ENCODE data around the gene KRT80. TPM values are rescaled to one million over a fixed set of nuclear protein-coding genes. Genes with fewer than 3 reads are reported as not detected.
"Not testable (repeated sequence)": the region's sequence is repeated elsewhere in the genome, so short reads cannot be mapped to it uniquely, and the experiment has no call there.

The KRT80 gene
- total RNA-seq = 0.13 and 0.39 TPM in 2 replicates

DNA sequence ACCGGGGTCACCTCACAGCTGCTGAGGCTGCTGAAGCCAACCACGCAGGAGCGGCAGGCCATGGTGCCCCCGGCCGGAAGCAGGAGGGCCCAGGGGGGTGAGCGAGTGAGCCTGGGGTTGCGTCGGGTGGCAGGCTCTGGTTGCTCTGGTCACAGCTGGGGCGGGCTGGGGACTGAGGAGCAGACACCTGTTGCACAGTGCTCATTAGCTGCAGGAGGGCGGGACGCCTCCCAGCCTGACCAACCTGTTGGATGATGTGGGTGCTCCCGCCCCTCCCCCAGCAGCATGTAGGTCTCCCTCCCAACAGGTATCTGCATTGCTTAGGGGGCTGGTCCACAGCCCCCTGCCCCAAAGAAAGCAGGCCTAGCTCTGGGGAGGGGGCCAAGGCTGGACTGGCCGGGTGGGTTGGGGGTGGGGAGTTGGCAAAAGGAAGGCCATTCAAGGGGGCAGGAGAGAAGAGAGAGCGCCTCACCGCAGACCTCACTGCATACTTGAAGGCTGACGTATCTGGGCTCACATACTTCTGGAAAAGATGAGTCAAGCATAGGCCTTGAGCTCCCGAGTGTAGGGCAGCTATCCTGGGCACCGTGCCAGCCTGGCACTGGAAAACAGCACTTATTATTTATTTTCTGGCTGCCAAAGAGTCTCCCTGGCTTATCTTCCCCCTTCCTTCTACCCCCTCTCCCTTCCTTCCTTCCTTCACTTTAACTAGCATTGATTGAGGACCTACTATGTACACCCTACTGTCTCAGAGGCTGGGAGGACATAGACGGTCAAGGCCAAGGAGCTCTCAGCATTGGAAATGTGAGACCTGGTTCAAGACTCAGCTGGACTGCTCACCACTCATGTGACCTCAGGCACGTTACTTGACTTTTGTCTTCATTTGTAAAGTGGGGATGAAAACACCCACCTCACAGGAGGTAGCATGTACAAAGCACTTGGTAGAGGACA, at the start of gene KRT80:
Gene KRT80, minus strand, starts transcription at position 174 of the 951 bp plus-strand sequence. Its CDS starts 112 bp downstream, at position 62.
- DNase-seq (ENCODE audit: low read depth in 2 of 2) = peak; percentile 83 to 98

DNA sequence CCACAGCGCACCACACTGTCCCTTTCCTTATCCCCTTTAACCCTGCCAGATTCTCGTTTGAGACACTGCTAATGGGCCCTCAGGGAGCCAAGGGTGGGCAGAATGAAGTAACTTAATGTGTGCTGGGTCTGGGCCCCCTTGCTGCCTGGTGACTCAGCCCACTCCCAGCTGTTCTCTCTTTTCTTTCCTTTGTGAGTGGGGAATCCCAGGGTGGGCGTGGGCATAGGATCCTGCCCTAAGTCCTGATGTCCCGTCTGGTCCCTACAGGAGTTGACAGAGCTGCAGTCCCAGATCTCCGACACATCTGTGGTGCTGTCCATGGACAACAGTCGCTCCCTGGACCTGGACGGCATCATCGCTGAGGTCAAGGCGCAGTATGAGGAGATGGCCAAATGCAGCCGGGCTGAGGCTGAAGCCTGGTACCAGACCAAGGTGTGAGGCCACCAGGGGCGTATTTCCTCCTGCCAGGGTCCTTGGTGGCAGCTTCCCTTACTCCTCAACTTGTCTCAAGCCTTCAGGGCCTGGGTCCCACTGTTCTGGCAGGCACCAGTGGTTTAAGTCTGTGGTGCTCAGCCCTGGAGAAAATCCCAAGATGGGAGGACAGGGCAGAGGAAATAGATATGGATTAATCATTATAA, 49.5 kb upstream of the KRT80 start:
- peak in 1 of 2 donors; percentile 28 for DNase-seq (ENCODE audit: low read depth in 2 of 2)

- DNase-seq (ENCODE audit: low read depth in 2 of 2) = not testable (repeated sequence)
These were observed 48.4 kb upstream of the KRT80 start for GRCh38 chr12:52240247-52240646.

DNA sequence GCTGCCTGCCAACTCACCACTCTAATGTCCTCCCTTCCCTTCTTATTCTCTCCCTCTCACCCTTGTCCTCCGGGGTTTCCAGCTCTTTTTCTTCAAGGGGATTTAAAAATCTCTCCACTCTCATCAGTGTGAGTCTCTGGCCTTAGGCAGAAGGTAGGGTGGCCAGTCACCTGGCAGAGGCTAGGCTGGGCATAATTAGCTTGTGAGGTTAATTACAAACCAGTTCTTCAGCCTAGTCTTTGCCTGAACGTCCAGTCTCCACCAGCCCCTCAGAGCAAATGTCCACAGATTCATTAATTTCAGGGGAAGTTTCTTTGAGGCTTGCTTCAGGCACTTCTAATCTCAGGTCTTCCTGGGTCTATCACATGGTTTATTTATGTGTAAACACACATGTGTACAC, 48.0 kb upstream of the KRT80 start:
- DNase-seq (ENCODE audit: low read depth in 2 of 2) = no peak

DNA sequence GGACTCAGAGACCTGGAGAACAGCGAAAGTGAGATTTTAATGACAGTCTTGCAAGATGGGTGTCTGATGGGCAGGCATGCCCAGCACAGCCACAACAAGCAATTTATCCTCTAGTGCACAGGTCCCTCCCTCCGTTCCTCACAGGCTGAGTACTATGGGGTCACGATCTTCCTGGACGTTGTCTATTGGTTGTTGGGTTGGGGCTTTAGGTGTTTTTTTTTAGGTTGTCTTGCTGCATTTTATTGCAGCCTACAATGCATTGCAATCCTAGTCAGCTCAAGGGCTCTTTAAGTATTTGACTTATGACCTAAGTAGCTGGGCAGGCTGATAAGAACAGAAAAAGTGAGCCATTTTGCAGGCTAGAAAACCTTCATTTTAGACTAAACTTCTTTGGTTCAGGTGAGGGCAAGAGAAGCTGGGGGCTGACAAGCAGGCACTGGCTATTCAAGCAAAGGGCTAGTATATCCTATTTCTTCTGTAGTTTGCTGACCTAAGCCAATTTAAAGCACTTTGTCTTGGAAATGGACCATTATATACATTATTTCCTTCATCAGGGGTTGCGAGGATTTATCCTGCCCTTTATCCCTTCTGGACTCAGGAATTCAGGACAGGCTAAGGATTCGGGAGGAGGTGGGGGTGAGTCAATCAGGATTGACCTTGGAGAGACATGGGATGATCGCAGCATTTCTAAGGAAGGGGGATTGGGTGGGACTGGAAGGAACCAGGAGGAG, 47.3 kb upstream of the KRT80 start:
- no peak for DNase-seq (ENCODE audit: low read depth in 2 of 2)

DNA sequence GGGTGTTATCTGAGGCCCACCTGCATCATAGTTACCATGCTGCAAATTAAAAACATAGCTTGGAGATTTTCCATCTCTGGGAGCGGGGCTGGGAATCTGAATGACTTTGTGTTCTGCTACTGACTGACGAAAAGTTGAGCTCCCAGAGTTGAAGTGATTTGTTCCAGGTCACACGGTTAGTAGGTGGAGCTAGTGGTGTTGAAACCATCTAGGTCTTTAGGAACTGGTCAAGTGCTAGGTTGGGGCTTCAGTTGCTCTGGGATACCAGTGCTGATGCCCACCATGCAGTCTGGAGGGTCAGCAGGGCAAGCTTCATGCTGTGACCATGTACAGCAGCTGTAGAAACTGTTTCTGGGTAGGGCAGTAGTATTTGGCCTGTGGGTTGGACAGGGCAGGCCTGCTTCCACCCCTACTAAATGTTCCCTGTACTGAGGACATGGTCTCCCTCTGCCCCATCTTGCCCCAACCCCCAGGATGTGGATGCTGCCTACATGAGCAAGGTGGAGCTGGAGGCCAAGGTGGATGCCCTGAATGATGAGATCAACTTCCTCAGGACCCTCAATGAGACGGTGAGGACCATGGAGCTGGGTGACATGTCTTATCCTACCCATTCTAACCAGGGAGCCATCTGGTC, 46.5 kb upstream of the KRT80 start:
- no peak for DNase-seq (ENCODE audit: low read depth in 2 of 2)

DNA sequence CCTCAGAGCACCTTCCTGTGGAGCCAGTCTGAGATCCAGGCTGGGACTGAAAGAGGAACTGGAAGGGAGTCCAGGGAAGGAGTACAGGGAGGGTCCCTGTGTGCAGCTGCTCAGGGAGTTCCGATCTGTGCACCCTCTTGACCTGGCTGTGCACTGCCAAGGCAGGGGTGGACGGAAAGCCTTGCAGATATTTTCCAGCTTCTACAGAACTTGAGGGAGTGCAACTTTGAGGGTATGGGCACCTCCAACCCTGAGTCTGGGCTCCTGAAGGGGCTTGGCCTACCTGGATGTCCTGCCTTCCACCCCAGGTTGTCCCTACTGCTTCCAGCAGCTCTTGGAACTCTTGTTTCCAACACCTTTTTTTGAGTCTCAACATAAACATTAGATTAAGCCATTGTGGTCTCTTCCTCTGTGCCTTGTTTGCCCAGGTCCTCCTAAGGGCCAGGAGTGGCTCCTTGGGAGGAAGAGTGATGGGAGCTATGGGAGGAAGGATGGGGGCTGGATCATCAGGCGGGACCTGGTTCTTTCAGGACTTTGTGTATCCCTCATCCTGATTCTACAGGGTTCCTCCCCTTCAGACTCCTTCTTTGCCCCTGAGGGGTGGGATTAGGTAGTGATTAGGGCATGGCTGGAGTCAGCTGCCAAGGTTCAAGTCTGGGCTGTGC, 44.7 kb upstream of the KRT80 start:
- no peak for DNase-seq (ENCODE audit: low read depth in 2 of 2)

DNA sequence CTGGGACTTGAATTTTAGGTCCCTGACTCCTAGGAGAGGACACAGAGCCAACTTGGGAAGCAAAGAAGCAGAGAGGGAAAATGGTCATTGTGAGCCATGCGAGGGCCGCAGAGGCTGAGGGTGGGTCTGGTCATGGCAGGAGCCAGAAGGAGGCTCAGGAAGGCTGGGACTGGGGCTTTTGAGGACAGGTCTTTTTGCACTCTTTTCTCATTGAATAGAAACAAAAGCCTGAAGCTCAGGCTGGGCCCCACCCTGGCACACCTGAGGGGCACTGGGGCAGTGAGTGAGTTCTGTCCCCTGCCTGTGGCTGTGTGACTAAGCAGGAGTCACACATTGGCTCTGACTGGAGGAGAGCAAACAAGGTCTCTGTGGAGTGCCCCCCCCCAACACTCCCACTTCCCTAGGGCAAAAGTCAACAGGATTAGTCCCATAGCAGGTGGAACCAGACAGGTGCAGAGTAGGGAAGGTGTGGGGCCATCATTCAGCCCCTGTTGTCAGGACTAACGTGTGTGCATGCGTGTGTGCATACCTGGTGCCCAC, 44.1 kb upstream of the KRT80 start:
- no peak for DNase-seq (ENCODE audit: low read depth in 2 of 2)

- DNase-seq (ENCODE audit: low read depth in 2 of 2) = no peak
These were observed 43.4 kb upstream of the KRT80 start for GRCh38 chr12:52235001-52235764.

DNA sequence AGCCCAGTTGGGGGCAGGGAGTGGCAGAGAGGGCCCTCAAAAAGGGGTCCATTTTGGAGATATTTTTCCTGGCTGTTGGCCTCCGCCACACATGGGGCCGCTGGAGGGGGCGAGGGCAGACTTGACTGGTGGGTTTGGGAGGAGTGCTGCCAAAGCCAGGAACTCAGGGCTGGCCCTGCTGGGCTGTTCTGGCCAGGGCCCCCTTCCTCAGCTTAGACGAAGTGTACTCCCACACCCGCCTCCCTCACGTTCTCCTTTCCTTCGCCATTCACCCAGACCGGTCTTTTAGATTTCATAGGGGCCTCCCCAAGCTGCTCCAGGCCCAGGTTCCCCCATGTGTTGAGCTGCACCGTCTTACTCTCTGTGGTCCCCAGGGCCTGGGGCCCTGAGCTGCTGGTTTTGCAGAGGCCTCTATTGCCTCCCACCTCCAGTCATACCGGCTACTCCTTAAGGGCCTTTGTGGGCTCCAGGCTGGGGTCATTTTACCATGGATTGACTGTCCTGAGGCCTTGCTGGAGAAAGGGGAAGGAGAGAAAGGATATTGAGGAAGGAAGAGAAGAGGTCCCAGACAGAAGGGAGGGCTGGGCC, 42.5 kb upstream of the KRT80 start:
- no peak for DNase-seq (ENCODE audit: low read depth in 2 of 2)

DNA sequence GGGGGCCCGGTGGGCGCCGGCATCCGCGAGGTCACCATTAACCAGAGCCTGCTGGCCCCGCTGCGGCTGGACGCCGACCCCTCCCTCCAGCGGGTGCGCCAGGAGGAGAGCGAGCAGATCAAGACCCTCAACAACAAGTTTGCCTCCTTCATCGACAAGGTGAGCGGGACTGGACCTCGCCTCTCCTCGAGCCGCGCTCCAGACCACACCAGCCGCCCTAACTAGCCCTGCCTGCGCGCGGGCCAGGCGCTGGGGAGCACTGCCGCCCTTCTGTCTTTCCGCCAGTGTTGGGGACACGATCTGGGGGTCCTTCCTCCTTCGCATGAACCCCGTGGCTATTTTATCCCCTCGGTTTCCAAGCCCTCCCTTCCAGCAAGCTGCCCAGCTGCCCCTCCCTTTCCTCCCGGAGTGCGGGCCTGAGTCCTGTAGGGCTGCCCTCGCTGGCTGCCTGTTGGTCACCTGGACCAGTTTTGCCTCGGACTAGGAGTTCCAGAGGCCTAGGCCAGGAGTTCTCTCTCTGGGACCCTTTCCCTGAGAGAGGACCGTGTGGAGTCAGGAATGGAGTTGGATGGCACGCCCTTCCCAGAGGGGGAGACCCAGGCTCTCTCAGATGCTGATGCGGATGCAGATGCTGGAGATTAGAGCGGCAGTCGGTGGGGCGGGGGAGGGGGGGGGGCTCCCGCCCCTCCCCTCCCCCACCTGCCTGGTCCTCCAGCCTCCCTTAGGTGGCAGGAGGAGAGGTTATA, 41.8 kb upstream of the KRT80 start:
- peak in 1 of 2 donors; percentile 24 for DNase-seq (ENCODE audit: low read depth in 2 of 2)

- DNase-seq (ENCODE audit: low read depth in 2 of 2) = peak in 1 of 2 donors; percentile 38
These were observed 41.1 kb upstream of the KRT80 start, which contains the start of gene KRT7 for GRCh38 chr12:52232674-52233461. KRT7 (plus strand) TSS chr12:52233243; CDS start chr12:52233297, 54 bp downstream.

- no peak for DNase-seq (ENCODE audit: low read depth in 2 of 2)
These were observed 40.4 kb upstream of the KRT80 start for GRCh38 chr12:52232203-52232673.

DNA sequence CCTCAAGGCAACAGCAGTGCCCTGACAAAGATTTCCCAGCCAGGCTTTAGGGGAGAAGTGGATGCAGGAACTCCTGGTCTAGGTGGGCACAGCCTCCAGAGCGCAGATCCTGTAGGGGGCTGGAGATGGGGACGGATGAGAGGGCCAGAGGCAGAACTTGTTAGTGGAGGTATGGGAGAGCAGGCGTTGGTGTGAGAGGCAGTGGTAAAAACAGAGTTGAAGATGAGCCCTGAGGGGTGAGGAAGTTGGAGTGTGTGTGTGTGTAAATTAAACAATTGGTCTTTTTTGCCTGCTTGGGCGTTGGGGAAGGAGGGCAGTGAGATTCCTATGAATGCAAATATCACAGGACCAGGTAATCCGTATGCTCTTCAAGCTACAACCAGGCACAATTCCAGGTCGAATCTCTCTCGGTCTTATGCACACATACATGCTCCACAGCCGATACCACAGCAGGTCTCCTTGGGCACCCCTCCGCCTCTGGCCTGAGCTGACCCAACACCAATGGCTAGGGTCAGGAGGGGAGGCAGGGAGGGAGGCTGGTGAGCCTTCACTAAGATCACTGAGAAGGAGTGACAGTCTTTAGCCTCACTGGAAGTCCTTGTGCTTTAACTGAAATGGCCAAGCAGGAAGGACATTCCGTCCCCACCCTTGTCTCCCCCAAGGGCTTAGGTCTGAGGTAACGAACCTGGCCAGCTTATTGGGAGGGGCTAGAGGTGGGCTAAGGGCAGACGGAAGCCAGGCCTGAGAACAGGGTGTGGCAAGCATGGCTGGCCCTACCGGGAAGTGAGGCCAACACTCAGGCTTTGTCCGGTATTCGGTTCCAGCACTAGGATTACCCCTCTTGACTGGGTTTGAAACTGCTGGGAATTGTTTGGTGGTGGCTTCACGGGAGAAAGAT, 39.7 kb upstream of the KRT80 start:
- peak in 1 of 2 donors; percentile 26 for DNase-seq (ENCODE audit: low read depth in 2 of 2)

GRCh38 chr12:52230364-52231281, 38.8 kb upstream of the KRT80 start:
- DNase-seq (ENCODE audit: low read depth in 2 of 2) = peak in 1 of 2 donors; percentile 75

Data from dermis microvascular lymphatic vessel endothelial cell (primary cell).